ENCODE results near the gene ZFR.

DNA sequence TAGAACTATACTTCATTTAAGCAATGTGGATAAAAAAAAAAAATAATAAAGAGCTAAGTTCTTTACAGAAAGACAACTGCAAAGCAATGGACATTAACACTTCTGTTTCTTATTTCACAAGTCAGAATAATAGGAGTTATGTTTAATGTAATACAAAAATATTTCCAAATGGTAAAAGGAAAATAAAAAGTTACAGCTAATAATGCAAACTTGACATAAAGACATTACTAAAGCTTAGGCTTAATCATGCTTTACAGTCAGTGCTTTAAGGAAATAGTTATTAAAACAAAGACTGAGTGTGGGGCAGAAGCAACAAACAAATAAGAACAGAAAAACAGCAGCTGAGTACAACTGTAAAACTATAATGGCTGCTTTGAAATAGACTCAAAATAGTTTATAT is 56.7 kb downstream of the ZFR start:
- TF ChIP-seq SPI1 (IDR thresholded peaks at IDR 0.05; ENCODE audit: low read depth, low read length): no peak
- TF ChIP-seq POLR2AphosphoS5 (IDR thresholded peaks at IDR 0.05; ENCODE audit: low read depth, low read length): no peak

Data from GM12891 (cell line).